ENCODE results near the gene PLEKHG4.

PLEKHG4 gene

GRCh38 chr16:67317853-67318252 is 38.5 kb downstream of the PLEKHG4 start:
- TF ChIP-seq Cebpa-rat (IDR thresholded peaks at IDR 0.05), result no peak
- H3K9me3 ChIP-seq (replicated peaks in 1 of 11), result no peaks in the 10 kb centered on the region
- no peak overlapping the region for H3K9ac ChIP-seq
- H4K20me1 ChIP-seq, result no peaks in the 10 kb centered on the region
- H3K4me2 ChIP-seq, result no peak overlapping the region
- peaks cover 0 to 3% (median 0%) of the 10 kb centered on the region in 10 experiments; a peak in 1 of 20 replicates for H3K4me1 ChIP-seq
- H3K4me3 ChIP-seq, result no peak overlapping the region
- H3K27ac ChIP-seq, result no peak overlapping the region
- H3K36me3 ChIP-seq, result no peaks in the 10 kb centered on the region
- no peaks in the 10 kb centered on the region for H3K27me3 ChIP-seq

- no peak for TF ChIP-seq Cebpa-rat (IDR thresholded peaks at IDR 0.05)
- peaks cover 0 to 4% (median 0%) of the 10 kb centered on the region in 11 experiments; a peak in 1 of 22 replicates for H3K9me3 ChIP-seq (replicated peaks in 1 of 11)
- H3K4me3 ChIP-seq, result no peak overlapping the region
- no peaks in the 10 kb centered on the region for H4K20me1 ChIP-seq
- H3K36me3 ChIP-seq, result no peaks in the 10 kb centered on the region
- H3K27ac ChIP-seq, result no peak overlapping the region
- H3K9ac ChIP-seq, result no peak overlapping the region
- H3K4me1 ChIP-seq, result peaks cover 0 to 13% (median 4%) of the 10 kb centered on the region in 10 experiments; a peak in 8 of 20 replicates
- H3K27me3 ChIP-seq, result no peaks in the 10 kb centered on the region
- H3K4me2 ChIP-seq, result no peak overlapping the region
Measured at GRCh38 chr16:67326115-67326471, 46.8 kb downstream of the PLEKHG4 start.

- no peaks in the 10 kb centered on the region for H3K27me3 ChIP-seq
- no peak within 1 kb of the TSS for H3K4me3 ChIP-seq
- no peaks in the 10 kb centered on the region for H3K36me3 ChIP-seq
- H3K9me3 ChIP-seq (replicated peaks in 1 of 11), result peaks cover 0 to 4% (median 0%) of the 10 kb centered on the region in 11 experiments; a peak in 1 of 22 replicates
- H3K4me1 ChIP-seq, result peaks cover 0 to 13% (median 4%) of the 10 kb centered on the region in 10 experiments; a peak in 8 of 20 replicates
- no peak within 1 kb of the TSS for H3K9ac ChIP-seq
- H3K27ac ChIP-seq, result no peak within 1 kb of the TSS
- TF ChIP-seq Cebpa-rat (IDR thresholded peaks at IDR 0.05), result no peak
- no peaks in the 10 kb centered on the region for H4K20me1 ChIP-seq
- peak within 1 kb of the TSS in 4 of 11 experiments; percentile 25 to 68 (median 48); a peak in 5 of 22 replicates for H3K4me2 ChIP-seq
Measured at GRCh38 chr16:67326472-67327309, 47.4 kb downstream of the PLEKHG4 start, which contains the start of the genes KCTD19 and LRRC36. TSS of gene KCTD19 (minus strand) at chr16:67326741. CDS start at chr16:67326707, 34 bp downstream. TSS of gene LRRC36 (plus strand) at chr16:67326815. CDS start at chr16:67326863, 48 bp downstream.

- peak overlapping the region in 5 of 11 experiments; percentile 2 to 68 (median 37); a peak in 7 of 22 replicates for H3K4me2 ChIP-seq
Measured at GRCh38 chr16:67327743-67328142, 48.4 kb downstream of the PLEKHG4 start.

GRCh38 chr16:67329901-67330300 is 50.6 kb downstream of the PLEKHG4 start:
- no peak for TF ChIP-seq Cebpa-rat (IDR thresholded peaks at IDR 0.05)
- no peak overlapping the region for H3K4me2 ChIP-seq

More at GRCh38 chr16:67327743-67328142, 48.4 kb downstream of the PLEKHG4 start:
- Histone ChIP-seq H3K4me1 (peaks cover 0 to 13% (median 4%) of the 10 kb centered on the region in 10 experiments; a peak in 8 of 20 replicates), H3K4me3 (no peak overlapping the region), H3K9me3 (replicated peaks in 1 of 11) (peaks cover 0 to 4% (median 0%) of the 10 kb centered on the region in 11 experiments; a peak in 1 of 22 replicates), H3K9ac (no peak overlapping the region), H3K36me3 (no peaks in the 10 kb centered on the region), H4K20me1 (no peaks in the 10 kb centered on the region), H3K27me3 (no peaks in the 10 kb centered on the region), H3K27ac (no peak overlapping the region)
- TF ChIP-seq Cebpa-rat (IDR thresholded peaks at IDR 0.05), result no peak

GRCh38 chr16:67333315-67333714 is 54.0 kb downstream of the PLEKHG4 start:
- Histone ChIP-seq H3K4me2 (no peak overlapping the region), H3K36me3 (no peaks in the 10 kb centered on the region), H3K27ac (no peak overlapping the region), H3K9me3 (replicated peaks in 1 of 11) (peaks cover 15 to 33% (median 28%) of the 10 kb centered on the region in 11 experiments), H3K27me3 (no peaks in the 10 kb centered on the region), H4K20me1 (no peaks in the 10 kb centered on the region), H3K4me1 (peaks cover 0 to 6% (median under 1%) of the 10 kb centered on the region in 10 experiments; a peak in 5 of 20 replicates), H3K9ac (no peak overlapping the region), H3K4me3 (no peak overlapping the region)
- no peak for TF ChIP-seq Cebpa-rat (IDR thresholded peaks at IDR 0.05)

More at GRCh38 chr16:67329901-67330300, 50.6 kb downstream of the PLEKHG4 start:
- Histone ChIP-seq H4K20me1 (no peaks in the 10 kb centered on the region), H3K9ac (no peak overlapping the region), H3K27ac (no peak overlapping the region), H3K4me1 (peaks cover 0 to 13% (median 4%) of the 10 kb centered on the region in 10 experiments; a peak in 8 of 20 replicates), H3K4me3 (no peak overlapping the region), H3K36me3 (no peaks in the 10 kb centered on the region), H3K9me3 (replicated peaks in 1 of 11) (peaks cover under 1 to 13% (median 10%) of the 10 kb centered on the region in 11 experiments; a peak in 20 of 22 replicates), H3K27me3 (no peaks in the 10 kb centered on the region)

- Histone ChIP-seq H4K20me1 (no peaks in the 10 kb centered on the region), H3K9me3 (replicated peaks in 1 of 11) (peaks cover 15 to 33% (median 28%) of the 10 kb centered on the region in 11 experiments), H3K27me3 (no peaks in the 10 kb centered on the region), H3K27ac (no peak overlapping the region), H3K4me2 (no peak overlapping the region), H3K9ac (no peak overlapping the region), H3K4me3 (no peak overlapping the region), H3K4me1 (no peaks in the 10 kb centered on the region), H3K36me3 (no peaks in the 10 kb centered on the region)
- TF ChIP-seq Cebpa-rat (IDR thresholded peaks at IDR 0.05), result no peak
Measured at GRCh38 chr16:67336116-67336515, 56.8 kb downstream of the PLEKHG4 start.

GRCh38 chr16:67336648-67337047 is 57.3 kb downstream of the PLEKHG4 start:
- H3K4me2 ChIP-seq, result no peak overlapping the region
- no peaks in the 10 kb centered on the region for H3K27me3 ChIP-seq
- no peaks in the 10 kb centered on the region for H4K20me1 ChIP-seq
- H3K9me3 ChIP-seq (replicated peaks in 1 of 11), result peaks cover 15 to 33% (median 28%) of the 10 kb centered on the region in 11 experiments
- no peak overlapping the region for H3K9ac ChIP-seq
- no peaks in the 10 kb centered on the region for H3K4me1 ChIP-seq
- no peak overlapping the region for H3K27ac ChIP-seq
- H3K36me3 ChIP-seq, result no peaks in the 10 kb centered on the region
- H3K4me3 ChIP-seq, result no peak overlapping the region
- no peak for TF ChIP-seq Cebpa-rat (IDR thresholded peaks at IDR 0.05)
